ENCODE measurements around the gene OR4D2. TPM values are rescaled to one million over a fixed set of nuclear protein-coding genes. Genes with fewer than 3 reads are reported as not detected.
"Not testable (repeated sequence)": the region's sequence is repeated elsewhere in the genome, so short reads cannot be mapped to it uniquely, and the experiment has no call there.

The OR4D2 gene
- total and polyA plus RNA-seq, 2 of the 4 experiments (the other 2 are of a cell fraction): not detected

DNA sequence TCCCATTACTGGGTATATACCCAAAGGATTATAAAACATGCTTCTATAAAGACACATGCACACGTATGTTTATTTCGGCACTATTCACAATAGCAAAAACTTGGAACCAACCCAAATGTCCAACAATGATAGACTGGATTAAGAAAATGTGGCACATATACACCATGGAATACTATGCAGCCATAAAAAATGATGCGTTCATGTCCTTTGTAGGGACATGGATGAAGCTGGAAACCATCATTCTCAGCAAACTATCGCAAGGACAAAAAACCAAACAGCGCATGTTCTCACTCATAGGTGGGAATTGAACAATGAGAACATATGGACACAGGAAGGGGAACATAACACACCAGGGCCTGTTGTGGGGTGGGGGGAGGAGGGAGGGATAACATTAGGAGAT lies 34.1 kb upstream of the OR4D2 start:
- DNase-seq; H2AK9ac ChIP-seq (replicated peaks; ENCODE audit: low read depth, low read length, poor library complexity); H3K14ac ChIP-seq (replicated peaks; ENCODE audit: low read depth, low read length); H2AFZ ChIP-seq (replicated peaks; ENCODE audit: low read length, poor library complexity); CTCF ChIA-PET; H3K4me3 ChIP-seq (ENCODE audit: insufficient read depth, low read depth, low read length); H3K4ac ChIP-seq (ENCODE audit: low read depth, low read length); H4K5ac ChIP-seq (ENCODE audit: low read depth, low read length); in situ Hi-C loops (cut with MboI; ENCODE audit: low sequenced_read_pairs); H3K56ac ChIP-seq (ENCODE audit: extremely low read depth, insufficient read depth, low read length); ATAC-seq (ENCODE audit: low read depth); H3K23ac ChIP-seq (ENCODE audit: low read depth, low read length); H3K9me1 ChIP-seq (ENCODE audit: insufficient read depth, low read length); H2BK5ac ChIP-seq (ENCODE audit: low read depth, low read length, poor library complexity, severe bottlenecking); POLR2A ChIA-PET (ENCODE audit: unreplicated experiment); H3K27me3 ChIP-seq (ENCODE audit: control insufficient read depth, insufficient read depth, low read length); H3K36me3 ChIP-seq (ENCODE audit: control insufficient read depth, insufficient read depth, low read length); H3K4me1 ChIP-seq (ENCODE audit: control insufficient read depth, insufficient read depth, low read length); dilution Hi-C loops (cut with HindIII; ENCODE audit: low sequenced_read_pairs, unreplicated experiment); intact Hi-C loops (cut with micrococcal nuclease); H4K8ac ChIP-seq (ENCODE audit: low read depth in 2 of 2, low read length in 2 of 2); BruUV-seq (replicated peaks); H2AK5ac ChIP-seq (ENCODE audit: low read depth, low read length); H4K91ac ChIP-seq (ENCODE audit: insufficient read depth, low read depth, low read length); H3K27ac ChIP-seq (ENCODE audit: insufficient read depth, low read length); H2BK20ac ChIP-seq (ENCODE audit: low read depth, low read length); H3K18ac ChIP-seq (ENCODE audit: low read depth, low read length); H4K20me1 ChIP-seq (ENCODE audit: insufficient read depth, low read length); H3K4me2 ChIP-seq (ENCODE audit: low read depth, low read length); H3K9me3 ChIP-seq (ENCODE audit: control insufficient read depth, insufficient read depth, low read length); H3K79me1 ChIP-seq (ENCODE audit: low read depth in 1 of 2, low read length in 2 of 2); H3K9ac ChIP-seq (ENCODE audit: low read depth, low read length); H2BK120ac ChIP-seq (ENCODE audit: low read depth, low read length); H2BK15ac ChIP-seq (ENCODE audit: low read depth, low read length): not testable (repeated sequence)
- whole genome bisulfite sequencing, 2 experiments (ENCODE audit: extremely low coverage in 2 of 2, insufficient read length in 1 of 2): no CpG with 5 or more reads among the region's 5 CpGs

All from IMR-90 (cell line).